IMR-90 (cell line): ENCODE results near the gene SLC9A5.

Experiments used
- MXI1 ChIP-seq: IDR thresholded peaks from 2 replicates; pipeline ENCODE4 v1.6.1; 2012; ENCODE audit warnings: low read depth, mild to moderate bottlenecking, low read length, moderate library complexity, borderline replicate concordance
- POLR2A ChIP-seq: IDR thresholded peaks from 2 replicates; pipeline ENCODE4 v1.6.1; 2012; ENCODE audit warnings: mild to moderate bottlenecking, low read depth, low read length
- RCOR1 ChIP-seq: IDR thresholded peaks from 2 replicates; pipeline ENCODE4 v1.6.1; 2012; ENCODE audit warnings: mild to moderate bottlenecking, low read length, improper control_type of control experiment; ENCODE audit not compliant: insufficient replicate concordance
- RFX5 ChIP-seq: IDR thresholded peaks from 2 replicates; pipeline ENCODE4 v1.8.0; 2012; ENCODE audit warnings: low read depth, mild to moderate bottlenecking, low read length, moderate library complexity
- TF ChIP-seq, protein P1 (sequence below): conservative IDR thresholded peaks from 2 replicates; pipeline ENCODE4 v1.5.1; 2012; ENCODE audit warnings: mild to moderate bottlenecking, low read depth, low read length, improper control_type of control experiment
- TF ChIP-seq, protein P2 (sequence below): fragments of 150-350 bp; IDR thresholded peaks from 2 replicates; pipeline ENCODE4 v1.6.1; 2017; ENCODE audit warnings: mild to moderate bottlenecking, antibody characterized with exemption, low read length, low read depth

DNA sequence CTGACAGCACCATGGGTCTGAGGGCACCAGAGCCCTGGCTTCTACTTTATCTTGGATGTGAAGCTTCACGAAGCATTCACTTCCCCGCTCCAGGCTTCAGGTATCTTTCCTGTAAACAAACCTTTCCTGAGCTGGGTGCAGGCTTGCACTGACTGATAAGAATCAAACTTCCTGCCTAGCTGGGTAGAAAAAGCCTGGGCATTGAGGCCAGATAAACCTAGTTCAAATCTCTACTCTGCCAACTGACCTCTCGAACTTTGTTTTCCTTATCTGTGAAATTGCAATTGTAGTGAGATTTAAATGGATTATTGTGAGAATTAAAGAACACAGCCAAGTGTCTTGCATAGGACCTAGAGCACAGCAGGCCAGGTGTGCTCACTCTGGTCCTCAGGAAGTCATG, 24.8 kb upstream of the SLC9A5 start:
- no peak for TF ChIP-seq POLR2A
- TF ChIP-seq, protein P1, sequence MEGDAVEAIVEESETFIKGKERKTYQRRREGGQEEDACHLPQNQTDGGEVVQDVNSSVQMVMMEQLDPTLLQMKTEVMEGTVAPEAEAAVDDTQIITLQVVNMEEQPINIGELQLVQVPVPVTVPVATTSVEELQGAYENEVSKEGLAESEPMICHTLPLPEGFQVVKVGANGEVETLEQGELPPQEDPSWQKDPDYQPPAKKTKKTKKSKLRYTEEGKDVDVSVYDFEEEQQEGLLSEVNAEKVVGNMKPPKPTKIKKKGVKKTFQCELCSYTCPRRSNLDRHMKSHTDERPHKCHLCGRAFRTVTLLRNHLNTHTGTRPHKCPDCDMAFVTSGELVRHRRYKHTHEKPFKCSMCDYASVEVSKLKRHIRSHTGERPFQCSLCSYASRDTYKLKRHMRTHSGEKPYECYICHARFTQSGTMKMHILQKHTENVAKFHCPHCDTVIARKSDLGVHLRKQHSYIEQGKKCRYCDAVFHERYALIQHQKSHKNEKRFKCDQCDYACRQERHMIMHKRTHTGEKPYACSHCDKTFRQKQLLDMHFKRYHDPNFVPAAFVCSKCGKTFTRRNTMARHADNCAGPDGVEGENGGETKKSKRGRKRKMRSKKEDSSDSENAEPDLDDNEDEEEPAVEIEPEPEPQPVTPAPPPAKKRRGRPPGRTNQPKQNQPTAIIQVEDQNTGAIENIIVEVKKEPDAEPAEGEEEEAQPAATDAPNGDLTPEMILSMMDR, result no peak
- TF ChIP-seq MXI1, result no peak
- no peak for TF ChIP-seq RFX5
- TF ChIP-seq, protein P2, sequence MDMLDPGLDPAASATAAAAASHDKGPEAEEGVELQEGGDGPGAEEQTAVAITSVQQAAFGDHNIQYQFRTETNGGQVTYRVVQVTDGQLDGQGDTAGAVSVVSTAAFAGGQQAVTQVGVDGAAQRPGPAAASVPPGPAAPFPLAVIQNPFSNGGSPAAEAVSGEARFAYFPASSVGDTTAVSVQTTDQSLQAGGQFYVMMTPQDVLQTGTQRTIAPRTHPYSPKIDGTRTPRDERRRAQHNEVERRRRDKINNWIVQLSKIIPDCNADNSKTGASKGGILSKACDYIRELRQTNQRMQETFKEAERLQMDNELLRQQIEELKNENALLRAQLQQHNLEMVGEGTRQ, result no peak
- no peak for TF ChIP-seq RCOR1
